CD4-positive, alpha-beta T cell treated with Interleukin-2 at 100 ng/mL for 4 hours (primary cell): Measurements from ENCODE around the gene GPR32.
"Not testable (repeated sequence)": the region's sequence is repeated elsewhere in the genome, so short reads cannot be mapped to it uniquely, and the experiment has no call there.

ENCODE experiments used
- DNase-seq: peaks from one replicate; pipeline ENCODE4 v3.0.0-alpha.2; 2020; ENCODE audit warnings: low spot score

Gene GPR32

GRCh38 chr19:50803633-50804419, 33.6 kb downstream of the GPR32 start:
- no peak for DNase-seq

- peak; percentile 98 for DNase-seq
Measured at GRCh38 chr19:50804420-50805272, 34.4 kb downstream of the GPR32 start.

GRCh38 chr19:50808856-50809255, 38.6 kb downstream of the GPR32 start:
- DNase-seq, result no peak

DNA sequence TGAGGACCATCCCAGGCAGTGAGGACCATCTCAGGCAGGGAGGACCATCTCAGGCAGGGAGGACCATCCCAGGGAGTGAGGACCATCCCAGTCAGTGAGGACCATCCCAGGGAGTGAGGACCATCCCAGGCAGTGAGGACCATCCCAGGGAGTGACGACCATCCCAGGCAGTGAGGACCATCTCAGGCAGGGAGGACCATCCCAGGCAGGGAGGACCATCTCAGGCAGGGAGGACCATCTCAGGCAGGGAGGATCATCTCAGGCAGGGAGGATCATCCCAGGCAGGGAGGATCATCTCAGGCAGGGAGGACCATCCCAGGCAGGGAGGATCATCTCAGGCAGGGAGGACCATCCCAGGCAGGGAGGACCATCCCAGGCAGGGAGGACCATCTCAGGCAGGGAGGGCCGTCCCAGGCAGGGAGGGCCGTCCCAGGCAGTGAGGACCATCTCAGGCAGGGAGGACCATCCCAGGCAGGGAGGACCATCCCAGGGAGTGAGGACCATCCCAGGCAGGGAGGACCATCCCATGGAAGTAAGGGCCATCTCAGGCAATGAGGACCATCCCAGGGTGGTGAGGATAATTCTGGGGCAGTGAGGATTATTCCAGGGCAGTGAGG, 41.5 kb downstream of the GPR32 start:
- not testable (repeated sequence) for DNase-seq

- DNase-seq, result no peak
Measured at GRCh38 chr19:50812474-50812873, 42.2 kb downstream of the GPR32 start.

GRCh38 chr19:50814883-50815282, 44.6 kb downstream of the GPR32 start:
- DNase-seq, result no peak

DNA sequence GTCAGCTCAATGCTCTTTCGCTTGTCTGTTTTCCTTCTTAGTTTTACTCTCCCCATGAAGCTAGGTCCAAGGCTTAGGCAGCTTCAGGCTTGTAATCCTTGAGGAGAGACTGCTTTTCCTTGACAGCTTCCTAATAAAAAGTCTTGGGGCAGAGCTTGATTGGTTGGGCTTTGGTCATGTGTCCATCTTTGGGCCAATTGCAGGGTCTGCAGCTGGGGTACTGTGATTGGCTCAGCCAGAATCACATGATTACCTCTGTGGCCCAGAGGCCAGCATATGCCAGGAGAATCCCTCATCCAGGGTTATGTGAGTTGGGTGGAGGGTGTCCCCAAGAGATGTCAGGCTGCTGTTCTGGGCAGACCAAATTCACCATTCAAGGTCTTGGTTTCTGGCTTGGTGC, 45.2 kb downstream of the GPR32 start:
- DNase-seq, result no peak

DNA sequence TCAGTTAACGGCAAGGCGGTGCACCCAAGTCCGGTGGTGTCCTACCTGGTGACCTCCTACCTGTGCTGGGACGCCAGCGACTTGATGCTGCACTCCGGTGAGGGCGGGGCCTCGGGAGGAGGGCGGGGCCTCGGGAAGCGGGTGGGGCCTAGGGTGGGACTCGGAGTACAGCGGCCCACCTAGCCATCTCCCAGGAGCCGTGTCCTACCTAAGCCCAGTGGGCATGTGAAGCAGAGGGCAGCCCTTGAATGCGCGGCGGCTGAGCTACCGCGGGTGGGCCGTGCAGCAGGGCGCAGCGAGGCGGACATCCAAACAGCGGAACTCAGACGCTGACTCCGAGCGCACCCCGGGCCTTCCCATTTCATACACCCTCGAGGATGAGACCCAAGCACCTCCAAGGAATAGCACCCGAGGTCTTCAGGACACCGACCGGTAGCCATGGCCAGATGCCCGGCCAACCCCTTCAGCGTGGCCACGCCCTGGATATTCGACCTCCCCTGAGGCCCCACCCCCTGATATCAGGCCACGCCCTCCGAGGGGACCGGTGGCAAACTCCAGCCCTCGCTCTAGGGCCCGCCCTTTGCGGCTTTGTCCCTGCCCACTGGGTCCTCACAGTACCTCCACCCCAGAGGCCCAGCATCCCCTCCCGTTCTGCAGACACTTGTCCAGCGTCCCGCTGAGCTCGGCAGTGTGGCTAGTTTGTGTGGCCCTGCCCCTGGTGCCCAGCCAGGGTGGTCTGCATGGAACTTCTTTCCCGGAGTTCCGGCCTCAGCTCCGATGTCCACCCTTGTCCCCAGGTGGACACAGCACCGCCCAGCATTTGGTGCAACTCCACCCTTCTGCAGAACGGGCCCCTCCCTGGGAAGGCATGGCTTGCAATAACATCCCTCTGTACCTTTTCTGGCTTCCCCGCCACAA, 47.9 kb downstream of the GPR32 start:
- peak; percentile 11 for DNase-seq

GRCh38 chr19:50818859-50819472, 48.7 kb downstream of the GPR32 start:
- no peak for DNase-seq

- no peak for DNase-seq
Measured at GRCh38 chr19:50819636-50820035, 49.4 kb downstream of the GPR32 start.

GRCh38 chr19:50820086-50820485, 49.8 kb downstream of the GPR32 start:
- no peak for DNase-seq

- DNase-seq, result no peak
Measured at GRCh38 chr19:50820549-50821247, 50.4 kb downstream of the GPR32 start.

DNA sequence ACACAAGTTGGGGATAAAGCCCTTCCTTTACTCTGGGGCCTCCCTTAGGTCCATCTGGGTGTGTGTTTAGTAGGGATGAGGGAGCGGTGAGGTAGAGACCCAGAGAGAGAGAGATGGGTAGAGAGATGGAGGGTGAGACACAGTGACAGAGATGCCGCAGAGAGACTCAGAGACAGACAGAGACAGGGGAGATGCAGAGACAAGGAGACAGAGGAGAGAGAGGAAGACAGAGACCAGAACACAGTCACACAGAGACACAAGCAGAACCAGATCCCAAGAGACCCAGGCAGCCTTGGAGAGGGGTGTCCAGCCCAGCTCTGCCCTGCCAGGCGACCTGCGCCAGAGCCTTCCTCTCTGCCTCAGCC, 51.0 kb downstream of the GPR32 start:
- DNase-seq, result no peak
